ENCODE results near the gene EPHX1. TPM values are rescaled to one million over a fixed set of nuclear protein-coding genes. Genes with fewer than 3 reads are reported as not detected.

EPHX1 gene
- total and polyA plus RNA-seq, 2 donors from 2014 or later: 78.6 to 178 TPM

- intact Hi-C loops (cut with DNase I): loop anchor here (10.0 kb wide), 1 partner anchor 217 kb away; no protein-coding TSS in a partner anchor
- no peaks in the 10 kb centered on the region for H3K27me3 ChIP-seq (ENCODE audit: control insufficient read depth, insufficient read depth, low read length)
- H3K4me1 ChIP-seq (ENCODE audit: control insufficient read depth in 2 of 3, insufficient read depth in 2 of 3, low read depth in 1 of 3, low read length in 3 of 3): peaks cover 0 to 22% (median 15%) of the 10 kb centered on the region in 3 donors
- H3K9me3 ChIP-seq (ENCODE audit: control insufficient read depth in 2 of 3, insufficient read depth in 1 of 3, low read length in 3 of 3): no peaks in the 10 kb centered on the region
- FAIRE-seq (no peak), DNase-seq (no peak)
- H3K27ac ChIP-seq (ENCODE audit: low read depth in 2 of 2, low read length in 2 of 2): peak overlapping the region in 1 of 2 donors; percentile 38
- no peaks in the 10 kb centered on the region for H3K36me3 ChIP-seq (ENCODE audit: control insufficient read depth in 2 of 3, insufficient read depth in 3 of 3, low read length in 3 of 3)
- no peak overlapping the region for H3K4me3 ChIP-seq (ENCODE audit: low read length in 3 of 3)
- peak overlapping the region in 1 of 3 donors; percentile 4 for H3K9ac ChIP-seq (ENCODE audit: low read length in 3 of 3)
- no peak for TF ChIP-seq CTCF (IDR thresholded peaks at IDR 0.05; ENCODE audit: borderline replicate concordance, extremely low read depth, insufficient read depth)
These were observed 38.1 kb upstream of the EPHX1 start for GRCh38 chr1:225771661-225772322.

DNA sequence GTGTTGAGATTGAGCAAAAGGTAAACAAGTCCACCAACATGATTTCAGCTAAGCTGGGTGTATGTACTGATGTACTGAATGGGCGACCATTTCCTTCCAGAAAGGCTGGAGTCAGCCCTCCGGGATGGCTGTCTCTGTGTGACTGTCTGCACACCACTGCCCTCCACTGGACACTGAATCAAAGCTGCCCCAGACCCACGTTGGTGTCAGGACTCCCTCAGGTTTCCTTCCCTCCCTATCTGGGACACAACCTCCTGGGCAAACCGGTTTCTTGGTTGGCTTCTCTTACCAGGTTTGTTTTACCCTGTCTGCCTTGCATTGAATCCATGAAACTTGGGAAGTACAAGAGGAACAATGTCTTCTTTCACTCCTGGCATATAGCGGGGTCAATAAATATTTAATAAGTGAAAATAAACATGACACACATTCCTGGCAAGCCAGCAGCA is 37.6 kb upstream of the EPHX1 start:
- Histone ChIP-seq H3K4me3 (ENCODE audit: low read length in 3 of 3) (no peak overlapping the region), H3K9ac (ENCODE audit: low read length in 3 of 3) (peak overlapping the region in 1 of 3 donors; percentile 4), H3K27me3 (ENCODE audit: control insufficient read depth, insufficient read depth, low read length) (no peaks in the 10 kb centered on the region), H3K9me3 (ENCODE audit: control insufficient read depth in 2 of 3, insufficient read depth in 1 of 3, low read length in 3 of 3) (no peaks in the 10 kb centered on the region), H3K27ac (ENCODE audit: low read depth in 2 of 2, low read length in 2 of 2) (no peak overlapping the region), H3K4me1 (ENCODE audit: control insufficient read depth in 2 of 3, insufficient read depth in 2 of 3, low read depth in 1 of 3, low read length in 3 of 3) (peaks cover 0 to 16% (median 13%) of the 10 kb centered on the region in 3 donors), H3K36me3 (ENCODE audit: control insufficient read depth in 2 of 3, insufficient read depth in 3 of 3, low read length in 3 of 3) (no peaks in the 10 kb centered on the region)
- FAIRE-seq: peak; percentile 30
- intact Hi-C loops (cut with DNase I): loop anchor here (10.0 kb wide), 1 partner anchor 218 kb away; no protein-coding TSS in a partner anchor
- DNase-seq: peak; percentile 91 to 96 (median 93)
- peak; percentile 91 for TF ChIP-seq CTCF (IDR thresholded peaks at IDR 0.05; ENCODE audit: borderline replicate concordance, extremely low read depth, insufficient read depth)

GRCh38 chr1:225772848-225773247 is 37.1 kb upstream of the EPHX1 start:
- intact Hi-C loops (cut with DNase I): loop anchor here (10.0 kb wide), 1 partner anchor 218 kb away; no protein-coding TSS in a partner anchor

More at GRCh38 chr1:225772848-225773247, 37.1 kb upstream of the EPHX1 start:
- DNase-seq (no peak), FAIRE-seq (no peak)
- Histone ChIP-seq H3K27ac (ENCODE audit: low read depth in 2 of 2, low read length in 2 of 2) (no peak overlapping the region), H3K4me3 (ENCODE audit: low read length in 3 of 3) (no peak overlapping the region), H3K9ac (ENCODE audit: low read length in 3 of 3) (no peak overlapping the region), H3K4me1 (ENCODE audit: control insufficient read depth in 2 of 3, insufficient read depth in 2 of 3, low read depth in 1 of 3, low read length in 3 of 3) (peaks cover 0 to 12% (median 8%) of the 10 kb centered on the region in 3 donors), H3K36me3 (ENCODE audit: control insufficient read depth in 2 of 3, insufficient read depth in 3 of 3, low read length in 3 of 3) (no peaks in the 10 kb centered on the region), H3K27me3 (ENCODE audit: control insufficient read depth, insufficient read depth, low read length) (no peaks in the 10 kb centered on the region), H3K9me3 (ENCODE audit: control insufficient read depth in 2 of 3, insufficient read depth in 1 of 3, low read length in 3 of 3) (no peaks in the 10 kb centered on the region)
- no peak for TF ChIP-seq CTCF (IDR thresholded peaks at IDR 0.05; ENCODE audit: borderline replicate concordance, extremely low read depth, insufficient read depth)

All from kidney (tissue), 14 donors.